ENCODE data around the gene DCAF17.
A peak's percentile ranks its signal among the peaks of the same experiment; 100 is the strongest.

Gene DCAF17

GRCh38 chr2:171434013-171434989 lies at the start of gene DCAF17:
Gene DCAF17 (plus strand): TSS chr2:171434226. CDS start chr2:171434578, 352 bp downstream.
- H3K4me1 ChIP-seq (ENCODE audit: insufficient read depth, low read length): peaks cover 20% of the 10 kb centered on the region
- no peaks in the 10 kb centered on the region for H3K27me3 ChIP-seq (ENCODE audit: insufficient read depth, low read length)
- H2AFZ ChIP-seq (ENCODE audit: low read depth, low read length): peak within 1 kb of the TSS; percentile 84
- peaks cover 2% of the 10 kb centered on the region for H3K9me3 ChIP-seq (ENCODE audit: low read length)
- peaks cover 25% of the 10 kb centered on the region for H3K36me3 ChIP-seq (ENCODE audit: insufficient read depth, low read length)
- peak within 1 kb of the TSS; percentile 76 for H3K4me3 ChIP-seq (ENCODE audit: low read length)

- no peaks in the 10 kb centered on the region for H3K4me1 ChIP-seq (ENCODE audit: insufficient read depth, low read length)
- no peaks in the 10 kb centered on the region for H3K36me3 ChIP-seq (ENCODE audit: insufficient read depth, low read length)
- no peak overlapping the region for H3K4me3 ChIP-seq (ENCODE audit: low read length)
- no peaks in the 10 kb centered on the region for H3K9me3 ChIP-seq (ENCODE audit: low read length)
- no peak overlapping the region for H2AFZ ChIP-seq (ENCODE audit: low read depth, low read length)
- H3K27me3 ChIP-seq (ENCODE audit: insufficient read depth, low read length): no peaks in the 10 kb centered on the region
Observed at GRCh38 chr2:171386627-171387026, 47.4 kb upstream of the DCAF17 start.

- Histone ChIP-seq H2AFZ (ENCODE audit: low read depth, low read length) (no peak overlapping the region), H3K4me3 (ENCODE audit: low read length) (no peak overlapping the region), H3K36me3 (ENCODE audit: insufficient read depth, low read length) (no peaks in the 10 kb centered on the region), H3K27me3 (ENCODE audit: insufficient read depth, low read length) (no peaks in the 10 kb centered on the region), H3K9me3 (ENCODE audit: low read length) (no peaks in the 10 kb centered on the region), H3K4me1 (ENCODE audit: insufficient read depth, low read length) (no peaks in the 10 kb centered on the region)
Observed at GRCh38 chr2:171387052-171387451, 47.0 kb upstream of the DCAF17 start.

- H3K36me3 ChIP-seq (ENCODE audit: insufficient read depth, low read length): no peaks in the 10 kb centered on the region
- H3K4me1 ChIP-seq (ENCODE audit: insufficient read depth, low read length): no peaks in the 10 kb centered on the region
- H3K9me3 ChIP-seq (ENCODE audit: low read length): no peaks in the 10 kb centered on the region
- no peaks in the 10 kb centered on the region for H3K27me3 ChIP-seq (ENCODE audit: insufficient read depth, low read length)
- no peak overlapping the region for H2AFZ ChIP-seq (ENCODE audit: low read depth, low read length)
- H3K4me3 ChIP-seq (ENCODE audit: low read length): no peak overlapping the region
Observed at GRCh38 chr2:171389325-171389724, 44.7 kb upstream of the DCAF17 start.

- H3K9me3 ChIP-seq (ENCODE audit: low read length): no peaks in the 10 kb centered on the region
- no peak overlapping the region for H2AFZ ChIP-seq (ENCODE audit: low read depth, low read length)
- no peaks in the 10 kb centered on the region for H3K36me3 ChIP-seq (ENCODE audit: insufficient read depth, low read length)
- H3K27me3 ChIP-seq (ENCODE audit: insufficient read depth, low read length): no peaks in the 10 kb centered on the region
- no peak overlapping the region for H3K4me3 ChIP-seq (ENCODE audit: low read length)
- H3K4me1 ChIP-seq (ENCODE audit: insufficient read depth, low read length): no peaks in the 10 kb centered on the region
Observed at GRCh38 chr2:171389780-171390179, 44.2 kb upstream of the DCAF17 start.

GRCh38 chr2:171390941-171391516 lies 43.0 kb upstream of the DCAF17 start:
- H3K9me3 ChIP-seq (ENCODE audit: low read length): no peaks in the 10 kb centered on the region
- H3K36me3 ChIP-seq (ENCODE audit: insufficient read depth, low read length): no peaks in the 10 kb centered on the region
- H3K4me3 ChIP-seq (ENCODE audit: low read length): no peak overlapping the region
- no peaks in the 10 kb centered on the region for H3K27me3 ChIP-seq (ENCODE audit: insufficient read depth, low read length)
- H3K4me1 ChIP-seq (ENCODE audit: insufficient read depth, low read length): no peaks in the 10 kb centered on the region
- H2AFZ ChIP-seq (ENCODE audit: low read depth, low read length): no peak overlapping the region

- Histone ChIP-seq H3K36me3 (ENCODE audit: insufficient read depth, low read length) (no peaks in the 10 kb centered on the region), H2AFZ (ENCODE audit: low read depth, low read length) (no peak overlapping the region), H3K9me3 (ENCODE audit: low read length) (no peaks in the 10 kb centered on the region), H3K4me1 (ENCODE audit: insufficient read depth, low read length) (no peaks in the 10 kb centered on the region), H3K27me3 (ENCODE audit: insufficient read depth, low read length) (no peaks in the 10 kb centered on the region), H3K4me3 (ENCODE audit: low read length) (no peak overlapping the region)
Observed at GRCh38 chr2:171391532-171391931, 42.5 kb upstream of the DCAF17 start.

GRCh38 chr2:171393487-171393886 lies 40.5 kb upstream of the DCAF17 start:
- H2AFZ ChIP-seq (ENCODE audit: low read depth, low read length): no peak overlapping the region
- H3K4me3 ChIP-seq (ENCODE audit: low read length): no peak overlapping the region
- H3K27me3 ChIP-seq (ENCODE audit: insufficient read depth, low read length): no peaks in the 10 kb centered on the region
- H3K36me3 ChIP-seq (ENCODE audit: insufficient read depth, low read length): no peaks in the 10 kb centered on the region
- no peaks in the 10 kb centered on the region for H3K4me1 ChIP-seq (ENCODE audit: insufficient read depth, low read length)
- no peaks in the 10 kb centered on the region for H3K9me3 ChIP-seq (ENCODE audit: low read length)

- H3K4me3 ChIP-seq (ENCODE audit: low read length): no peak overlapping the region
- H3K27me3 ChIP-seq (ENCODE audit: insufficient read depth, low read length): no peaks in the 10 kb centered on the region
Observed at GRCh38 chr2:171394164-171394740, 39.8 kb upstream of the DCAF17 start.

GRCh38 chr2:171399292-171399691 lies 34.7 kb upstream of the DCAF17 start:
- Histone ChIP-seq H2AFZ (ENCODE audit: low read depth, low read length) (no peak overlapping the region), H3K4me1 (ENCODE audit: insufficient read depth, low read length) (no peaks in the 10 kb centered on the region), H3K27me3 (ENCODE audit: insufficient read depth, low read length) (no peaks in the 10 kb centered on the region), H3K9me3 (ENCODE audit: low read length) (no peaks in the 10 kb centered on the region), H3K36me3 (ENCODE audit: insufficient read depth, low read length) (no peaks in the 10 kb centered on the region), H3K4me3 (ENCODE audit: low read length) (no peak overlapping the region)

More at GRCh38 chr2:171394164-171394740, 39.8 kb upstream of the DCAF17 start:
- H3K9me3 ChIP-seq (ENCODE audit: low read length): no peaks in the 10 kb centered on the region
- no peaks in the 10 kb centered on the region for H3K36me3 ChIP-seq (ENCODE audit: insufficient read depth, low read length)
- H2AFZ ChIP-seq (ENCODE audit: low read depth, low read length): no peak overlapping the region
- no peaks in the 10 kb centered on the region for H3K4me1 ChIP-seq (ENCODE audit: insufficient read depth, low read length)

- Histone ChIP-seq H3K9me3 (ENCODE audit: low read length) (no peaks in the 10 kb centered on the region), H3K4me1 (ENCODE audit: insufficient read depth, low read length) (no peaks in the 10 kb centered on the region), H3K27me3 (ENCODE audit: insufficient read depth, low read length) (no peaks in the 10 kb centered on the region), H3K36me3 (ENCODE audit: insufficient read depth, low read length) (no peaks in the 10 kb centered on the region), H3K4me3 (ENCODE audit: low read length) (no peak overlapping the region), H2AFZ (ENCODE audit: low read depth, low read length) (no peak overlapping the region)
Observed at GRCh38 chr2:171400395-171400794, 33.6 kb upstream of the DCAF17 start.

- Histone ChIP-seq H3K36me3 (ENCODE audit: insufficient read depth, low read length) (no peaks in the 10 kb centered on the region), H2AFZ (ENCODE audit: low read depth, low read length) (no peak overlapping the region), H3K27me3 (ENCODE audit: insufficient read depth, low read length) (no peaks in the 10 kb centered on the region), H3K4me1 (ENCODE audit: insufficient read depth, low read length) (no peaks in the 10 kb centered on the region), H3K4me3 (ENCODE audit: low read length) (no peak overlapping the region), H3K9me3 (ENCODE audit: low read length) (no peaks in the 10 kb centered on the region)
Observed at GRCh38 chr2:171401947-171402346, 32.1 kb upstream of the DCAF17 start.

GRCh38 chr2:171402906-171403580 lies 31.0 kb upstream of the DCAF17 start:
- no peaks in the 10 kb centered on the region for H3K4me1 ChIP-seq (ENCODE audit: insufficient read depth, low read length)
- no peaks in the 10 kb centered on the region for H3K9me3 ChIP-seq (ENCODE audit: low read length)
- H2AFZ ChIP-seq (ENCODE audit: low read depth, low read length): no peak overlapping the region
- H3K4me3 ChIP-seq (ENCODE audit: low read length): no peak overlapping the region
- H3K27me3 ChIP-seq (ENCODE audit: insufficient read depth, low read length): no peaks in the 10 kb centered on the region
- H3K36me3 ChIP-seq (ENCODE audit: insufficient read depth, low read length): no peaks in the 10 kb centered on the region
